GM20431 (cell line): ENCODE measurements around the gene CFAP74.
"Not testable (repeated sequence)": the region's sequence is repeated elsewhere in the genome, so short reads cannot be mapped to it uniquely, and the experiment has no call there.

Source experiments
- in situ Hi-C: fragments of 300-500 bp; cut with MseI, MboI; formaldehyde crosslinking; loops from one replicate; pipeline ENCODE4 v1.15.0; 2020; ENCODE audit warnings: low sequenced_read_pairs; ENCODE audit not compliant: unreplicated experiment

Gene CFAP74

GRCh38 chr1:1988061-1988945 lies 15.3 kb downstream of the CFAP74 start:
- in situ Hi-C loops, result no loop called here

DNA sequence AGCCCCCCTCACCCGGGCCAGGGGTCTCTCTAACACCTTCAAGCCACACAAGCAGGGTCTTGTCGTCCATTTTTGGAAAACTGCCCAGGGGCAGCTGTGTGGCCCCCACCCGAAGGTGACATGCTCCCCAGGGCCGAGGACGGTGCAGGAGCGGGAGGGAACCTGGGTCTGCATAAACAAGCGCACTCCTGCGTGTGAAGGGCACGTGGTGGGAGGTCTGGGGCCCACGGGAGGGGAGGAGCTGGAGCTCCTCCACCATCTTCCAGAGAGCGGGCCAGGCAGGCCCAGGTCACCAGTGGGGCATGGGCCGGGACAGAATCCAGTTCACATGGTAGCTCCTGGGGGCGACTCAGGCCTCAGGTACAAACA lies 16.5 kb downstream of the CFAP74 start:
- in situ Hi-C loops, result no loop called here

- in situ Hi-C loops, result no loop called here
These were observed 17.0 kb downstream of the CFAP74 start for GRCh38 chr1:1986451-1987141.

DNA sequence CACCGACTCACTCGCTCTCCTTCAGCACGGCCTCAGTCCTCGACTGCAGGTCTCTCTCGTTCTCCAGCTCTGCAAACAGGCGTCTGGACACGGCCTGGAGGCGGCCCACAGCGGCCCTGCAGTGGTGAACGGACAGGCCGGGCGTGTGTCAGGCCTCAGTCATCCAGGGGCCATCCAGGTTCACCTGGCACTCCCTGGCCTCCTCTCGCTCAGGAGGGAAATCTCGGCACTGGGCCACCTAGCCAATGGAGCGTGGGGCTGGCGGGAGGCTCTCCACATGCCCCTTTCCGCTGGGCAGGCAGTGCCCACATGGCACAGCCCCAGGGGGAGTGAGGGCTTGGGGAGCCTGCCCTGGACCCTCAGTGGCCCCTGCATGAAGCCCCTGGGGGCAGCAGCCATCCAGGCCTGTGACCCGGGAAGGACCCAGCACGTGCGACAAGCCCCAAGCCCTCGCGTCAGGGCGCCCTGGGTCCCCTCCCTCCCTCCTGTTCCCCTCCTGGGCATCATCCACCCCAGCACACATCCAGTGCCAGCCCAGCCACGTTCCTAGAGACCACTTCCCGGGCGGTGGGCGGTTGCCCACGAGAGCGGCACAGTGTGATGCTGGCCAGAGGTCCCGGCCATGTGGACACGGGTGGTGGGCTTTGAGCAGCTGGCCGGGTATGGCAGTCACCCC lies 18.1 kb downstream of the CFAP74 start:
- in situ Hi-C loops, result no loop called here

- in situ Hi-C loops, result no loop called here
These were observed 19.0 kb downstream of the CFAP74 start for GRCh38 chr1:1984560-1985070.

- in situ Hi-C loops, result no loop called here
These were observed 21.0 kb downstream of the CFAP74 start for GRCh38 chr1:1982379-1983232.

DNA sequence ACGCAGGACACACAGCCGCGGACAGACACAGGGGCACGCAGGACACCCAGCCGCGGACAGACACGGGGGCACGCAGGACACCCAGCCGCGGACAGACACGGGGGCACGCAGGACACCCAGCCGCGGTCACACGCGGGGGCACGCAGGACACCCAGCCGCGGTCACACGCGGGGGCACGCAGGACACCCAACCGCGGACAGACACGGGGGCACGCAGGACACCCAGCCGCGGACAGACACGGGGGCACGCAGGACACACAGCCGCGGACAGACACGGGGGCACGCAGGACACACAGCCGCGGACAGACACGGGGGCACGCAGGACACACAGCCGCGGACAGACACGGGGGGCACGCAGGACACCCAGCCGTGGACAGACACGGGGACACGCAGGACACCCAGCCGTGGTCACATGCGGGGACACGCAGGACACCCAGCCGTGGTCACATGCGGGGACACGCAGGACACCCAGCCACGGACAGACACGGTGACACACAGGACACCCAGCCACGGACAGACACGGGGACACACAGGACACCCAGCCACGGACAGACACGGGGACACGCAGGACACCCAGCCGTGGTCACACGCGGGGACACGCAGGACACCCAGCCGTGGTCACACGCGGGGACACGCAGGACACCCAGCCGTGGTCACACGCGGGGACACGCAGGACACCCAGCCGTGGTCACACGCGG lies 21.8 kb downstream of the CFAP74 start:
- in situ Hi-C loops, result not testable (repeated sequence)

DNA sequence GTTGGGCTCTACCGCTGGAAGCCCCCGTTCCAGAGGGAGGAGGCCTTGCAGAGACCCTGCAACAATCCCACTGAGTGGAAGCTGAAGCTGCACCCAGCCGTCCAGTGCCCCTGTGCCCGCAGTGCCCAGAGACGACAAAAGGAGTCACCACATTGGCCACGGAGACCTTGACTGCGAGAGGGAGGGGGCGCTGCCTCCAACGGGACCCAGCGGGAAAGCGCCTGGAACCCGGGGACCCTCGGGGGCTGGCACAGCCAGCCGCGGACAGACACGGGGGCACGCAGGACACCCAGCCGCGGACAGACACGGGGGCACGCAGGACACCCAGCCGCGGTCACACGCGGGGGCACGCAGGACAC lies 22.5 kb downstream of the CFAP74 start:
- in situ Hi-C loops, result no loop called here

GRCh38 chr1:1980467-1981141 lies 23.0 kb downstream of the CFAP74 start:
- in situ Hi-C loops, result no loop called here

- in situ Hi-C loops, result no loop called here
These were observed 24.0 kb downstream of the CFAP74 start for GRCh38 chr1:1979482-1980165.

DNA sequence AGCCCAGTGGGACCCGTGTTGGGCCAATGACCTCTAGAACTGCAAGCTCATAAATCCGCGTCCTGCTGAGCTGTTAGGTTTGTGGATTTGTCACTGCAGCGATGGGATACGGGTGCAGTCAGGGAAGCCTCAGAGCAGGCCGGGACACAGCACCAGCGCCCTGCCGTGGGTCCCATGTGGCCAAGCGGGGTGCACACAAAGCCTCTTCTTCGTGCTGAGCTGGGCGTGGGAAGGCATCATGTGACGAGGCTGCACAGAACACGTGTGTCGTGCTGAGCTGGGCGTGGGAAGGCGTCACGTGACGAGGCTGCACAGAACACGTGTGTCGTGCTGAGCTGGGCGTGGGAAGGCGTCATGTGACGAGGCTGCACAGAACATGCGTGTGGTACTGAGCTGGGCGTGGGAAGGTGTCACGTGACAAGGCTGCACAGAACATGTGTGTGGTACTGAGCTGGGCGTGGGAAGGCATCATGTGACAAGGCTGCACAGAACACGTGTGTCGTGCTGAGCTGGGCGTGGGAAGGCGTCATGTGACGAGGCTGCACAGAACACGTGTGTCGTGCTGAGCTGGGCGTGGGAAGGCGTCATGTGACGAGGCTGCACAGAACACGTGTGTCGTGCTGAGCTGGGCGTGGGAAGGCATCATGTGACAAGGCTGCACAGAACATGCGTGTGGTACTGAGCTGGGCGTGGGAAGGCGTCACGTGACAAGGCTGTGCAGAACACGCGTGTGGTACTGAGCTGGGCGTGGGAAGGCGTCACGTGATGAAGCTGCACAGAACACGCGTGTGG lies 24.7 kb downstream of the CFAP74 start:
- in situ Hi-C loops, result not testable (repeated sequence)

- in situ Hi-C loops, result no loop called here
These were observed 25.5 kb downstream of the CFAP74 start for GRCh38 chr1:1978108-1978507.

GRCh38 chr1:1976031-1976430 lies 27.6 kb downstream of the CFAP74 start:
- in situ Hi-C loops, result no loop called here

GRCh38 chr1:1975535-1975934 lies 28.1 kb downstream of the CFAP74 start:
- in situ Hi-C loops, result no loop called here

- in situ Hi-C loops, result no loop called here
These were observed 28.8 kb downstream of the CFAP74 start for GRCh38 chr1:1974834-1975233.

DNA sequence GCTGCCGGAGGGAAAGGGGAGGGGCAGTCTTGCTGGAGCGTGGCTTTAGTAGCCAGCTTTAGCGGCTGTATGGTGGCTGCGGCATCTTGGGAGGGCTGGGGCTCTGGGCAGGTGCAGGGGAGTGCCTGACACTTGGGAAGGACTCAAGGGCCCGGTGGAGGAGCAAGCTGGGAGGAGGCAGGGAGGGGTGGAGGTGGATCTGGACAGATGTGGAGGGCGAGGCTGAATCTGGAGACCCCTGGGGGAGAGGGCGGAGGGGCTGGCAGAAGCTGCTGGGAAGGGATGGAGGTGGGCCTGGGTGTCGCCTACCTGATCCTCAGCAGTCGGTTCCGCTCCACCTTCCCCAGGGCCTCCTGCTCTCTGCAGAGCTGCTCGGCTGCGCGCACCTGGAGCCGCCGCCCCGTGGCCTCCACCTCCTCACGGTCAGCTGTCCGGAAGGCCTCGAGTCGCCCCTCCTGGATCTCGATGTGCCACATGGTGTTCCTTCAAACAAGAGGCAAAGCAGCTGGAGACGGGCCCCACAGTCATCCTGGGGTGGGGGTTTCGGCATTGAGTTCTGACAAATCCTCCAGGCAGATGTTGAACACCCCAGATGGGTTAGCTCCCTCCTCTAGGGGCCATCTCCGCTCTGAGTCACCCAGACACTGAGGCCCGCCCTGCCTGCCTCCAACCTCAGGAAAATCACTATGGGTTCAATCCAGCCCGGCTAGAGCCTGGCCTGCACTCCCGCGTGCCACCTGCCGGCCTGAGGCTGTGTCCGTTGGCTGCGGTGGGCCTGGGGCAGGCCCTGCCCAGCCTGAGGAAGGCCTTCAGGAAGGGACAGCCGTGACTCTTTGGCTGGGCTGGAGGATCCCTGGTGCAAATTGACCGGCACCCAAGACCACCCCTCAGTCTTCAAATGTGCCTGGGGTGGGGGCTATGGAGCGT lies 29.6 kb downstream of the CFAP74 start:
- in situ Hi-C loops, result no loop called here
